Hematopoietic multipotent progenitor cell treated with erythropoietin and hydrocortisone succinate and interleukin-3 and kit ligand, for 8 days (in vitro differentiated cells): ENCODE measurements around the gene ARHGDIG.

Source experiments
- DNase-seq: peaks from one replicate; pipeline ENCODE4 v3.0.0-alpha.2; 2015

Gene ARHGDIG

DNA sequence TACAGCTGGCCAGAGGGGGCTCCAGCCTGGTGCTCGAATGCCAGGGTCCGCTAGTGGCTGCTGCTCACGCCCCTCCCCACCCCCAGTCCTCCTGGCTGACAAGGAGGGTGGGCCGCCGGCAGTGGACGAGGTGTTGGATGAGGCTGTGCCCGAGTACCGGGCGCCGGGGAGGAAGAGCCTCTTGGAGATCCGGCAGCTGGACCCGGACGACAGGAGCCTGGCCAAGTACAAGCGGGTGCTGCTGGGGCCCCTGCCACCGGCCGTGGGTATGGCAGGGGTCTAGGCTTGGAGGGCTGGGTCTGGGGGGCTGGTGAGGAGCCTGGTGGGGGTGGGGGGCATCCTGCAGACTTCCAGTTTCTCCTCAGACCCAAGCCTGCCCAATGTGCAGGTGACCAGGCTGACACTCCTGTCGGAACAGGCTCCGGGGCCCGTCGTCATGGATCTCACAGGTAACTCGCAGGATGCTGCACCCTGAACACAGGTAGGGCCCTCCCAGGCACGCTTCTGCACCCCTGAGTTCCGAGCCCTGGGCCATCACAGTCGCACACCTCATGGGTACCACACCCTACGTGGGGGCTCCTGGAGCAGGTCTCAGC, 1.4 kb downstream of the ARHGDIG start:
- no peak for DNase-seq

DNA sequence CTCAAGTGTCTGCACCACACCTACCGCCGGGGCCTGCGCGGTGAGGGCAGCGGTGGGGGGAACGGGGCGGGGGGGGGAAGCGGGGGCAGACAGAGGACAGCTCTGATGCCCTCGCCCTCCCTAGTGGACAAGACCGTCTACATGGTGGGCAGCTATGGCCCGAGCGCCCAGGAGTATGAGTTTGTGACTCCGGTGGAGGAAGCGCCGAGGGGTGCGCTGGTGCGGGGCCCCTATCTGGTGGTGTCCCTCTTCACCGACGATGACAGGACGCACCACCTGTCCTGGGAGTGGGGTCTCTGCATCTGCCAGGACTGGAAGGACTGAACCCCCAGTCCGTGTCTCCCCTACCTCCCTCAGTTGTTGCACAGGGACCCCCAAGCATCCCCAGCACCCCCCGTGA, 2.1 kb downstream of the ARHGDIG start:
- DNase-seq, result no peak

DNA sequence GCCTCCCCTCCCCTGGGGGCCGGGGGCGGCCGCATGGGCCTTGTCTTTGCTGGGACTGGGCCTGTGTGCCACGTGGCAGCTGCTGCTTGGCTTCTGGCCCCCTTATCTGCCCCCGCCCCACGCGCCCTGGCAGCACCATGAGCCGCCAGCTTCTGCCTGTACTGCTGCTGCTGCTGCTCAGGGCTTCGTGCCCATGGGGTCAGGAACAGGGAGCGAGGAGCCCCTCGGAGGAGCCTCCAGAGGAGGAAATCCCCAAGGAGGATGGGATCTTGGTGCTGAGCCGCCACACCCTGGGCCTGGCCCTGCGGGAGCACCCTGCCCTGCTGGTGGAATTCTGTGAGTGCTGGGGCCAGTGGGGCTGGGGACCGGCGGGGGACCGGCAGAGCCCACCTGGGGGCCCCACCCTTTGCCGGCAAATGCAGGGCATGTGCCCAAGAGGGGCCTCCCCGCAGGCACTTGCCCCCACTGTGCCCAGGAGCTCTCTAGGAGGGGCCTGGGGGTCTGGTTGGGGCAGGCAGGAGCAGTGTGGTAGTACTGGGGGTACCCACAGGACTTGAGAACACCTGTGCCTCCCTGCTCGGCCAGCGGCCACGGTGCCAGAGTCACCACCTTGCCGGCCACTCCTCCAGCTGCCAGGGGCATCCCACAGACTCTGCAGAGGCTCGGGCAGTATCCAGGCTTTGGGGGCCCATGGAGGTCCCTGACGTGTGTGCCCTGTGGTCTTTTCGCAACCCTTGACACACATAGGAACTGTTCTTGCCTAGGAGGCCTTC, 2.8 kb downstream of the ARHGDIG start, which contains the start of gene PDIA2:
Gene PDIA2 (plus strand): TSS at position 132 of the 773 bp plus-strand sequence. CDS start 6 bp downstream, at position 138.
- peak; percentile 47 for DNase-seq

DNA sequence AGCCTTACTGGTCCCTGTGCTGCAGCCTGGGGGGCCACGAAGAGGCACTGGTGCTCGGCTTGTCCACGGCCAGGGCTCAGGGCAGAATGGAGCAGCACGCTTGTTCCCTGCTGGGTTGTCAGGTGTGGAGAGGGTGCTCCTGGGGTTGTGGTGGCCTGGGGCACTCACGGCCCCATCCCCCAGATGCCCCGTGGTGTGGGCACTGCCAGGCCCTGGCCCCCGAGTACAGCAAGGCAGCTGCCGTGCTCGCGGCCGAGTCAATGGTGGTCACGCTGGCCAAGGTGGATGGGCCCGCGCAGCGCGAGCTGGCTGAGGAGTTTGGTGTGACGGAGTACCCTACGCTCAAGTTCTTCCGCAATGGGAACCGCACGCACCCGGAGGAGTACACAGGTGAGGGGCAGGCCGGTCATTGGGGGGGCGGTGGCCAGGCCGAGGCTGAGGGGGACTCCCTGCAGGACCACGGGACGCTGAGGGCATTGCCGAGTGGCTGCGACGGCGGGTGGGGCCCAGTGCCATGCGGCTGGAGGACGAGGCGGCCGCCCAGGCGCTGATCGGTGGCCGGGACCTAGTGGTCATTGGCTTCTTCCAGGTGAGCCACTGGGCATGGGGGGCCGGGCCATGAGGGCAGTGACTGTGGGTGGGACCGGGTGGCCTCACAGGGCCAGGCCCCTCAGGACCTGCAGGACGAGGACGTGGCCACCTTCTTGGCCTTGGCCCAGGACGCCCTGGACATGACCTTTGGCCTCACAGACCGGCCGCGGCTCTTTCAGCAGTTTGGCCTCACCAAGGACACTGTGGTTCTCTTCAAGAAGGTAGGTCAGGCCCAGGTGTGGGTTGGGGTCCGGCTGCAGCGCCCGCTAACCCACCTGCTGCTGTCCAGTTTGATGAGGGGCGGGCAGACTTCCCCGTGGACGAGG, 4.1 kb downstream of the ARHGDIG start:
- no peak for DNase-seq

DNA sequence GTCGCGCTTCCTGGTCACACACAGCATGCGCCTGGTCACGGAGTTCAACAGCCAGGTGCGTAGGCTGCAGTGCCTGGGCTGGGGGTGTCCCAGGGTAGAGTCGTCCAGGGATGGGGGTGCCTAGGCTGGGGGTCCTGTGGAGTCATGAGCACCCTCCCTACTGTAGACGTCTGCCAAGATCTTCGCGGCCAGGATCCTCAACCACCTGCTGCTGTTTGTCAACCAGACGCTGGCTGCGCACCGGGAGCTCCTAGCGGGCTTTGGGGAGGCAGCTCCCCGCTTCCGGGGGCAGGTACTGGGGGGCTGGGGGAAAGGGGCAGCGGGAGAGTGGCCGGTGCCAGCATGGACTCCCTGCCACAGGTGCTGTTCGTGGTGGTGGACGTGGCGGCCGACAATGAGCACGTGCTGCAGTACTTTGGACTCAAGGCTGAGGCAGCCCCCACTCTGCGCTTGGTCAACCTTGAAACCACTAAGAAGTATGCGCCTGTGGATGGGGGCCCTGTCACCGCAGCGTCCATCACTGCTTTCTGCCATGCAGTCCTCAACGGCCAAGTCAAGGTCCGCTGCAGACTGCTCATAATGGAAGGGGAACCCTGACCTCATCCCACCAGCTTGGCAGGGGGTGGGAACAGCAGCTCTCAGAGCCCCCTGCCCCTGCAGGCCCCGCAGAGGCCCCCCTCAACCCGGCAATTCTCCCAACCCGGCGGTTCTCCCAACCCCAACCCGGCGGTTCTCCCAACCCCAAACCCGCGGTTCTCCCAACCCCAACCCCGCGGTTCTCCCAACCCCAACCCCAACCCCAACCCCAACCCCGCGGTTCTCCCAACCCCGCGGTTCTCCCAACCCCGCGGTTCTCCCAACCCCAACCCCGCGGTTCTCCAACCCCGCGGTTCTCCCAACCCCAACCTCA, 5.0 kb downstream of the ARHGDIG start:
- DNase-seq, result no peak

DNA sequence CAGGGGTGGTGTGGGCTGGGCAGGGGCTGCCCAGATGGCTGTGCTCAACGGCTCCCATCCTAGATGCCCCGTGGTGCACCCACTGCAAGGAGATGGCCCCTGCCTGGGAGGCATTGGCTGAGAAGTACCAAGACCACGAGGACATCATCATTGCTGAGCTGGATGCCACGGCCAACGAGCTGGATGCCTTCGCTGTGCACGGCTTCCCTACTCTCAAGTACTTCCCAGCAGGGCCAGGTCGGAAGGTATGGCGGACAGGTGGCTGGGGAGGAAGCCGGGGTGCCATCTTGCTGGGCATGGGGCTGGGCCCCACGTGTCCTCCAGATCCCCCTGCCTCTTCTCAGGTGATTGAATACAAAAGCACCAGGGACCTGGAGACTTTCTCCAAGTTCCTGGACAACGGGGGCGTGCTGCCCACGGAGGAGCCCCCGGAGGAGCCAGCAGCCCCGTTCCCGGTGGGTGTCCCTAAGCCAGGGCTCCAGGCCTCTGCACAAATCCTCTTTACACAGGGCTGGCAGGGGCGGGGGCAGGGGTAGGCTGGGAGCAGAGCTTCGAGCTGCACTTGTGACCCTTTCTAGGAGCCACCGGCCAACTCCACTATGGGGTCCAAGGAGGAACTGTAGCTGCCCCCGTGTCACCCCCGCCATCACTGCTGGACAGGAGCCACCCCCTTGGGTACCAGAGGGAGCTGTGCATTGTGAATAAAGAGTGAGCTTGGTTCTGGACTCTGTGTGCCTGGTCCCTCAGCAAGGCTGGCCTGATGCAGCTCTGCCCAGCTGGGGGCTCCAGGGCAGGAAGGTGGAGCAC, 6.3 kb downstream of the ARHGDIG start:
- DNase-seq, result no peak

DNA sequence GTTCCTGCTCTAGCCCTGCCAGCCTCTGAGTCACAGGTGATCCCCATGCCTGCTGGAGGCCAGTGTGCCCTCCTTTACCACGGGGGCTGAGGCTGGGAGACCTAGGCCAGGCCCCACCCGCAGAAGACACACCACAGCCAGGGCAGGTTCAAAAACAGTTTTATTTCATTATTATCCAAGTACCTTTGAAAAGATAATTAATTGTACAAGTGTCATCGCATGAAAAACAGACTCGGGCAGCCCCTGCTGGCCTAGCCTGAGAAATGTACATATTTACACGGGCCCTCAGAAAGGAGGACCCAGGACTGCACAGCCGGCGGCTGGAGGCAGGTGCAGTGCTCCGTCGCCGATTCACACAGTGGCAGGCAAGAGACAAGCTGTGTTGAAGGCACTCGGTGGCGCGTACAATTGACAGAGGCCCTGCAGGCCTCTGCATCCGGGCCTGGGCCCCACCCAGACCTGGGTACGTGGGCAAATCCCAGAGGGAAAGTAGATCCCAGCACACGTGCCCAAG, 7.0 kb downstream of the ARHGDIG start:
- no peak for DNase-seq

DNA sequence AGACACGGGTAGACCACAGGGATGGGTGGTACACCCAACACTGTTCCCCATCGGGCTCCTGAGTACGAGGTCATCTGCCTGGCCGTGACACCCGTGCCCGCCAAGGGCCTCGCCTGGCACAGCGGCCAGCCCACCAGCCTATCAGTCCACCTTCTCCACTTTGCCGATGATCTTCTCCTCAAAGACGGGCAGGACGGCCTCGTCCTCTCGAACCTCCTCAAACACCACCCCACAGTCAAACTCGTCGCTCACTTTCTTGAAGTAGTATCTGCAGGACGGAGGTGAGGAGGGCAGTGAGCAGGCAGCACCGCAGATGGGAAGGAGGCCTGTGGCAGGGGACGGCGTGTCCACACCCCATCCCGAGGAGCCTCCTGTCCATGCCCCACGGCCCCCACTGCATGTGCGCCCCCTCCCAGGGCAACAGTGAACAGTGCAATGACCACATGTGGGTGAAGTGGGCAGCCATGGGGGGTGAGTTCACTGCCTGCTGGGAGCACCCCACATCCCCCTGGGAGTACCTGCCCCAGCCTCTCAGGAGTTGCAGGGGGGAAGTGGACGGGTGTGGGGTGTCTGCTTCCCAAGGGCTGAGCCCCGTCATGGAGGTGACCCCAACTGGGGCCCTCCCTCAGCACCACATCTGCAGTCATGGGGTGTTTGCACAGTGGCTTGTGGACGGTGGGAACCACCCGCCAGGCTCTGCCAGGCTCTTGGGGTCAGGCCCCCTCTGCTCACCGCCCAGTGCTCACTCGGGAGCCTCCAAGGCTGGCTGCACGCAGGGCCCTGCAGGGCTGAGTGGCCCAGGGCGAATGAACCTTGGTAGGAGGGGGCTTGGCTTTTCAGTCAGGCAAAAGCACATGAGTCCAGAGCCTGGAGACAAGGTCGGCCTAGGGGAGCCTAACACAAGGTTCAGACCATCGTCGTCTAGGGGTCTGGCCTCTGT, 7.9 kb downstream of the ARHGDIG start:
- DNase-seq, result no peak

DNA sequence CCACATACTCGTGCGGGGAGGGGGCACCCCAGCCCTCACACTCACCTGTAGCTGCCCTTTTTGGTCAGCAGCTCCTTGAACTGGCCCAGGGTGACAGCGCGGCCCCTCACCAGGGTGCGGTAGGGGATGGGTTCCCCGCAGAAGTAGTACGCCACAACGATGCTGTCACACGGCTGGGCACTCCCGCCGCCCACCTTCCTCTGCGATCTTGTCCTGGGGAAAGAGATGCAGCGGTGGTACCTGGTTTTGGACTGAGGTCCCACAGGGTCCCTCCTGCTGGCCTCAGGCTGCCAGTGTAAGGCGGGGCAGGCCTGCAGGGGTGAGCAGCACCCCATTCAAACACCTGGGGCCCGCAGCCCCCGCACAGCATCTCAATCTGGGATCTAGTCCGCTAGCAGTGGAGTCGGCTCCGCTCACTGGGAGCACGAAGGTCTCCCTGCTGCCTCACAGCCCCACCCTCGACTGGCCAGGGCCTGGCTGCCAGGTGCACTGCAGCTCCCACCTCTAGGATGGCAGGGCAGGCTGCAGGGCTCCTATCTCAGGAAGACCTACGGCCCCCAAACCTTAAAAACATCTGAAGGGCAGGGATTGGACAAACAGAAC, 9.1 kb downstream of the ARHGDIG start:
- no peak for DNase-seq

DNA sequence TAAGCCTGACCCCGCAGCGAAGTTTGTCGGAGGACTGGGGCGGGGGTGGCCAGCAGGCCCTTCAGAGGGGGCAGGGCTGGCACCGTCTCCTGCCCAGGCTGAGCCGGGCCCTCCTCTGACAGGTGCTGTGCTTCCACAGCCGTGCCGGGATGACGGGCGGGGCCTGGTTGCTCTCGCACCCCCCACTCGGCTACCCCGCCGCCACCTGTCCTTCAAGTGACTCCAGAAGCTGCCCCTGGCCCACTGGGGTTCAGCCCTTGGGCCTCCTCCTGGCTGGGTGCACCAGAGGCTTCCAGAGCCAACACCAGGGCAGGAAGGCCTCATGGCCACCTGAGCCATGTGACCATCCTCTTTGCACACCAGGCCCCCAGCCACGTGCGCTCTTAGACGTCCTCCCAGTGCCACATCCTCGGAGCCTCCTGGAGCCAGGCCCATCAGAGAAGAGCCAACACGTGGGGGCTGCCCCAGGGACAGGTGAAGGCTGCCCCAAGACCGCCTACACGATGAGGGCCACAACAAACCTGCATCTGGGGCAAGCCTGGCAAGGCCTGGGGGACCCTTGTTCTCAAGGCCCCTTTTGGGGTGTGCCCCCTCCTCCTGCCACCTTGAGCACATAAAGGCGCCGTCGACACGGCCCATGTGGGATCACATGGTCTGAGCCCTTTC, 9.8 kb downstream of the ARHGDIG start:
- DNase-seq, result no peak

DNA sequence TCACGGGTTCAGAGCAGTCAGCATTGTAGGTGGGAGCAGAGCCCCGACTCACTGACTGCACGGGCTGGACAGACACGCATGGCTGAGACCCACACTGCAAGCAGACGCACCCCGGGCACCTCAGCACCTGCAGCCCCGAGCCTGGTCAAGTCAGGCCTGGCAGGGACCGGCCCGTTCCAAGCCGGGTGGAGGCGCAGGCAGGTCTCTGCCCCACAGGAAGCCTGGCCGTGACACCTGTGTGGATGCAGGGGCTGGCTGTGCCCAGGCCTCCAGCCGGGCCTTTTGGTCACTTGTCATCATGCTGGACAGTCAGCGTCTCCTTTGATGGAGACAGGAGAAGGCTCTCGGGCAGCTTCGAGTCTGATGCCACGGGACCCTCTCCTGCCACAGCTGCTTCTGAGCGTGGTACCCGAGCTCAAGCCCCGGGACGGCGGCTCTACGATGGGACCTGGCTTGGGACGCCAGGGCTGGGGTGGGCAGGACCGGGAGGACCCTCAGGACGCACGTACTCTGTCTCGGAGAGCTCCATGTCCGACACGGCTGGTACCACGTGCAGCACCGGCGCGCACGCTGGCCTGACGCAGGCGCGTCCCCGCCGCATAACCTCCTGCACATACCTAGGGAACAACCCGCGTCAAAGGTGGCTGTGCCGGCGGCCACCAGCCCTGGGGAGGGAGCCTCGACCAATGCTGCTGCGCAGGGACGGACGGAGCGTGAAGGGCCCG, 10.5 kb downstream of the ARHGDIG start:
- no peak for DNase-seq

DNA sequence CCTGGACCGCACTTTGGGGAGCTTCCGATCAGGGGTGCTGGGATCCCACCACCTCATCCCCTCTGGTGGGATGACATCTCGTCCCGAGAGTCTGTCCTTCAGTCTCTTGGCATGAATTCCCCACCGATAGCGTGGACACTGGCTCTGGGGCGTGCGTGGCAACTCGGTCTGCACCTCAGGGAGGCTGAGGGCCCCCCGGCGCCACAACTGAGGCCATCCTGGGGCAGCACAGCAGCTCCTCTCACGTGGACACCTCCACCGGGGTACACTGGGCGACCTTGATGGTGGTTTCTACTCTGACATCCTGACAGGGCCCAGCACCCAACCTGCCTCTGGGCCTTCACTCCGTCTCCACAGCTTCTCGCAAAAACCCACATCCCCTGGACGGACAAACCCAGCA, 11.1 kb downstream of the ARHGDIG start:
- DNase-seq, result no peak

DNA sequence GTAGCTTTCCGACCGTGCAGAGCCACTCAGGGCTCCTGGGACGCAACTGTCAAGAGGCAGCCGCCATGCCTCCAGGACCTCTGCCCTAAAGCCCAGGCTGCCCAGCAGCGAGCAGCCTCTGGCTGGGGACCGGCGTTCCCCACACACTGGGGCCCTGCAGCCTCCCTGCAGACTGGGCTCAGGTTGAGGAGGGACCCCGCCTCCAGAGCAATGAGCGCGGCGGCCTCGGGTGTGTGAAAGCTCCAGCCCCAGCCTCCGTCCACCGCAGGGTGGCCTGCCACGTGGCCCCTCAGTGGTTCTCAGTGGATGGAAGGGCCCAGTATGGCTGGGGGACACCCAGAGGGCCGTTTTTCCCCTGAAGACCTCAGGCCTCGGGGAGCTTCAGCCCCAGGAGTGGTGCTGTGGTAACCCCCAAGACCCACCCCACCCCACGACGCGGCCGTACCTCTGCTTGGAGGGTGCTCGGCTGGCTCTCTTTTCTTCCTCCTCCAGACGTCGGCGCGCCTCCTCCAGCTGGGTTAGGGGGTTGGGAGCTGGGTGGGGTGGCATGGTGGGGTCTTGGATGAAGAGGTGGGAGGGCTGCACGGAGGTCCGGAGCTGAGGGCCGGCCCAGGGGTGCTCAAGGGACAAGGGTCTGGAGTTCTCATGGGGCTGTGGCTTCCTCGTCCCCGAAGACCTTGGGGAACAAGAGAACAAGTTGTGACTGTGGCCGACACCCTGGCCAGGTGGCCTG, 12.8 kb downstream of the ARHGDIG start:
- no peak for DNase-seq

DNA sequence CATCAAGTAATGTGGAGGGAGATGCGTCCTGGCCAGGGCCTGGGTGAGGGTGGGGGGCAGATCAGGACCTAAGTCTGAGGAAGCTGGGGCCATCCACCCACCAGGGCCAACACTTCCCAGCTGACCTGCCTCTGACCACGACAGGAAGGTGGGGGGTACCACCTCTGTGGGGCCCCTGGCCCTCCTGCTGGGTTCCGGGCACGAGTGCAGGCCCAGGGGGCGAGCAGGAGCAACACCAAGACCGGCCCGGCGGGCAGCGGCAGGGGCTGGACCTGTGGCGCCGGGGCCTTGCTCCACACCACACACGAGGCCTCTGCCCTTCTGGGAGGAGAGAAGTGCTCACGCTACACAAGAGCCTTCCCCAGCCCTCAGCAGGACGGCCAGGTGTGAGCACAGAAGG, 15.9 kb downstream of the ARHGDIG start:
- DNase-seq, result no peak

DNA sequence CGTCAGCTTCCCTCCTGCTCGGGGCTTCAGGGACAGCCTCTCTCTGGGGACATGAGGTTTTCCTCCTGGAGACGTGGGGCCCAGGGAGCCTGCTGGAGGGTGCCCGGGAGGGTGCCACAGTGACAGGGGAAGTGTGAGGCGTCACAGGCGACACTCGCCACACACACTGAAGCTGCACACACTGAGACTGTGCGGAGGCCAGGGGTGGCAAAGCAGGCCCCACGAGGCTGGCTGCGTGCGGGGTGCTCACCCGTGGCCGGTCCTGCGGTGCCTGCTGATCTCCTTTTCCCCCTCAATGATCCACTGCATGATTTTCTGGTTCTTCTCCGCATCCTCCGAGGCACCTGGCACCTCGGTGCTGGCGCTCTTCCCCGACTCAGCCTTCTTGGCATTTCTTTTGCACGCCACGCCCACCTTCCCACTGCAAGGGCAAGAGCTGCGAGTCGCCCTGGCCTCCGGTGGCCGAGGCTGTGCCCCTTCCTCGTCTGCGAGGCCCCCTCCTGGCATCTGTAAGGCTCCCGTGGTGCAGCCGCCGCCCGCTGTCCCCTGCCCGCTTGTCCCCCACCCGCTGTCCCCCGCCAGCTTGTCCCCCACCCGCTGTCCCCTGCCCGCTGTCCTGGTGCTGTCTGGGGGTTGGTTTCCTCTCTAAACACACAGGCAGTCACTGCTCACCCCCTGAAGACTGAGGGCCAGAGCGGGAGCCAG, 16.6 kb downstream of the ARHGDIG start:
- DNase-seq, result no peak

DNA sequence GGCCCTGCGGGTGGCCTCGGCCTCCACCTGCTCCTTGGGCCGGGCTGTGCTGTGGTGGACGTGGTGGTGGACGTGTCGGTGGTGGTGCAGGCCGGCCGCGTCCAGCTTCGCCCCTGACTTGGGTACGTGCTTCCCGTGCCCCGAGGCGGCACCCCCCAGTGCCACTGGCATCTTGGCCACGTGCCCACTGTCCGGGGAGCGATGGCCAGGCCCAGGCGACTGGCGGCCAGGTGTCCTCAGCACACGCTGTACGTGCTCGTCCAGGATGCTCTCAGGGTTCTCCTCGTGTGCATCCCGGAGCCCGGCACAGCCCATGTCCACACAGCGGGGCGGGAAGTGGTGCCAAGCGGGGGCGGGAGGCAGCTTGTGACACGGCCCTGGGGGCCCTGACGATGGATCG, 17.4 kb downstream of the ARHGDIG start:
- DNase-seq, result no peak

DNA sequence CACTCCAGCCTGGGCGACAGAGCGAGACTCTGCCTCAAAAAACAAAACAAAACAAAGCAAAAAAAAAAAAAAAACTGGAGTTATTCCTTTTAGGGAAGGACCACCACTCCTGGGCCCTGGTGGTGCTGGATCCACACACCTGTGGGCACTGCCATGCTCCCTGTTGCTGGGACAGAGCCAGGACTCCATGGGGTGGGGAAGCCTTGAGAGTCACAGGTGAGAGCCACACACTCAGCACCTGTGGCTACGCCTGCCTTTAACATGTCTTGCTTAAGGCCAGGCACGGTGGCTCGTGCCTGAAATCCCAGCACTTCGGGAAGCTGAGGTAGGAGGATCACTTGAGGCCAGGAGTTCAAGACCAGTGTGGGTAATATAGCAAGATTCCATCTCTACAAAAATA, 20.8 kb downstream of the ARHGDIG start:
- DNase-seq, result no peak
